Spleen (tissue), 7 donors: ENCODE data around the gene SH3RF1.

Experiments
- POLR2A ChIP-seq, 3 donors: fragments of 450-650 bp; IDR thresholded peaks; one replicate each; pipeline ENCODE4 v1.5.1; 2017; ENCODE audit warnings: antibody characterized with exemption in 3 of 3, mild to moderate bottlenecking in 1 of 3
- TF ChIP-seq, protein P1 (sequence below), 11 experiments: fragments of 200-600 bp in 7 of 11; fragments of 450-650 bp in 4 of 11; sonication (generic) in 4 of 11; IDR thresholded peaks in 8 of 11; conservative IDR thresholded peaks in 3 of 11; 1 replicate in 7 of 11; 2 replicates in 4 of 11; pipeline versions ENCODE4 v1.4.0 to v1.8.0; 2016 to 2021; ENCODE audit warnings: antibody characterized with exemption in 11 of 11, inconsistent platforms in 4 of 11, mild to moderate bottlenecking in 1 of 11
- donor health status: DM: no; HTN: no; CAD: no; lungs with moderate emphysema.
- donor health status: DM: no; HTN: no; CAD: no.
- donor health status: DM: no; HTN: no; CAD: no.

DNA sequence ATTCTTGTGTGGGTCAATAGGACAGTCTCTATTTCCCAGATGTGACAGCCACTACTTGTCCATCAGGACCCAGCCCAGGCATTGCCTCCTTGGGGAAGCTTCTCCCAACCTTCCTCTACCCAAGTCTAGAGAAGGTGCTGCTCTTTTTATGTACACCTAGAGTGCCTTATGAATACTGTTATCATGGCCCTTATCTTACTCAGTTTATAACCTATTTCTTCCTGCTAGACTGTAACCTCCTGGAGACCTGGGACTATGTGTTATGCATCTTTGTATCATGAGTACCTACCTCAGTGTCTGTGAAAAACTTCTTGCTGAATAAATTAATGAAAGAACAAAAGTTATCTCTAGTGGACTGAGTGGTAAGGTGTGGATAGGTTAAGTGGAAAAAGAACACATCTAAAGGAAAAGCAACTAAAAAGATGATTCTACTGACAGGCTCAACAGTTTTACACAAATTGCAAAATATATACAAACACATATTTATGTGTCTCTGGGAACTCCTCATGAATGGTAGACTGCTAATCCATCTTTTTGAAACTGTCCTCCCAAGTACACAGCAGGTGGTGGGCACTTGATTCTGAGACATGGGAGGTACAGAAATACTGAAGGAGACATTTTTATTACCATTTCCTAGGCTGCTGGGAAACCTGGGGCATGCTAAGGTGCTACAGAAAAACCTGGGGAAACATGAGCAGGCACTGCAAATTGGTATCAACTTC lies 106.6 kb downstream of the SH3RF1 start:
- TF ChIP-seq POLR2A (IDR thresholded peaks at IDR 0.05): no peak
- TF ChIP-seq, protein P1, sequence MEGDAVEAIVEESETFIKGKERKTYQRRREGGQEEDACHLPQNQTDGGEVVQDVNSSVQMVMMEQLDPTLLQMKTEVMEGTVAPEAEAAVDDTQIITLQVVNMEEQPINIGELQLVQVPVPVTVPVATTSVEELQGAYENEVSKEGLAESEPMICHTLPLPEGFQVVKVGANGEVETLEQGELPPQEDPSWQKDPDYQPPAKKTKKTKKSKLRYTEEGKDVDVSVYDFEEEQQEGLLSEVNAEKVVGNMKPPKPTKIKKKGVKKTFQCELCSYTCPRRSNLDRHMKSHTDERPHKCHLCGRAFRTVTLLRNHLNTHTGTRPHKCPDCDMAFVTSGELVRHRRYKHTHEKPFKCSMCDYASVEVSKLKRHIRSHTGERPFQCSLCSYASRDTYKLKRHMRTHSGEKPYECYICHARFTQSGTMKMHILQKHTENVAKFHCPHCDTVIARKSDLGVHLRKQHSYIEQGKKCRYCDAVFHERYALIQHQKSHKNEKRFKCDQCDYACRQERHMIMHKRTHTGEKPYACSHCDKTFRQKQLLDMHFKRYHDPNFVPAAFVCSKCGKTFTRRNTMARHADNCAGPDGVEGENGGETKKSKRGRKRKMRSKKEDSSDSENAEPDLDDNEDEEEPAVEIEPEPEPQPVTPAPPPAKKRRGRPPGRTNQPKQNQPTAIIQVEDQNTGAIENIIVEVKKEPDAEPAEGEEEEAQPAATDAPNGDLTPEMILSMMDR (IDR thresholded peaks at IDR 0.05 in 8 of 11, conservative IDR thresholded peaks at IDR 0.05 in 3 of 11): no peak
